Measurements from ENCODE around the gene ZFYVE21.

ZFYVE21 gene

GRCh38 chr14:103737432-103738045 is 21.9 kb downstream of the ZFYVE21 start:
- DNase-seq (ENCODE audit: low read depth, low spot score): no peak

DNA sequence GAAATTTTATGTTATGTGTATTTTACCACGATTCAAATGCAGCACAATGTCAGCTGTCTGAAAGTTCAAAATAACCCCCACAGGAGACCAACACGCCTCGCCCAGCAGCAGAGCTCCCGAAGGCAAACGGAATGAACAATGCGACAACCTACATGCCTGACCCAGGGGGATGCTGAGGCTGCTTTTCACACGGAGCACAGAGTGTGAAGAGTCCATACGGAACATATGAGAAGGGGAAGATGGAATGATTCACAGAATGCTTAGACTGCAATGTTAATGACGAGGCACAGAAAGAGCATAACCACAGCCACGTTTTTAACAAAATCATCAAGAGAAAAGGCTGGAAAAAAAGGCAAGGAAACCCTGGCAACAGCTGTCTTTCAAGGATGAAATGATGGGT is 22.6 kb downstream of the ZFYVE21 start:
- no peak for DNase-seq (ENCODE audit: low read depth, low spot score)

- no peak for DNase-seq (ENCODE audit: low read depth, low spot score)
These were observed 23.3 kb downstream of the ZFYVE21 start for GRCh38 chr14:103738701-103739451.

- DNase-seq (ENCODE audit: low read depth, low spot score): no peak
These were observed 23.8 kb downstream of the ZFYVE21 start for GRCh38 chr14:103739466-103739792.

GRCh38 chr14:103739793-103740501 is 24.3 kb downstream of the ZFYVE21 start:
- DNase-seq (ENCODE audit: low read depth, low spot score): no peak

- DNase-seq (ENCODE audit: low read depth, low spot score): no peak
These were observed 25.5 kb downstream of the ZFYVE21 start for GRCh38 chr14:103740991-103741689.

DNA sequence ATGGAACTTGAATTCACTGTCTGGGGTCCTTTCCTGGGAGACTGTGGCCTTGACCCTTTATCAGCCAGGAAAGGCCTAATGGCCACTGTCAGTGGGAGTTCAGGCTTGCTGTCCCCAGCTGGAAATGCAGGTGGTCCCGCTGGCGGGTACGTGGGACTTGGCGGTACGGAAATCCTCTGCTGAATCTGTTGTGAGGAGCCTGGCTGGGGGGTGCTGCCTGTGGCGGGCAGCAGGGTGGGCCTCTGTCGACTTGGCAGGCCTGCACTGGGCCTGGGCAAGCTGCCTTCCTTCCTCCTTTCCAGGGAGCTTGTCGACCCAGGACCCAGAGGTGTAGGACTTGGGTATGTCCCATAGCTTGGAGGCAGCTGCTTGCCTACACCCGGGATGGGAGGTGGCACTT is 26.3 kb downstream of the ZFYVE21 start:
- no peak for DNase-seq (ENCODE audit: low read depth, low spot score)

DNA sequence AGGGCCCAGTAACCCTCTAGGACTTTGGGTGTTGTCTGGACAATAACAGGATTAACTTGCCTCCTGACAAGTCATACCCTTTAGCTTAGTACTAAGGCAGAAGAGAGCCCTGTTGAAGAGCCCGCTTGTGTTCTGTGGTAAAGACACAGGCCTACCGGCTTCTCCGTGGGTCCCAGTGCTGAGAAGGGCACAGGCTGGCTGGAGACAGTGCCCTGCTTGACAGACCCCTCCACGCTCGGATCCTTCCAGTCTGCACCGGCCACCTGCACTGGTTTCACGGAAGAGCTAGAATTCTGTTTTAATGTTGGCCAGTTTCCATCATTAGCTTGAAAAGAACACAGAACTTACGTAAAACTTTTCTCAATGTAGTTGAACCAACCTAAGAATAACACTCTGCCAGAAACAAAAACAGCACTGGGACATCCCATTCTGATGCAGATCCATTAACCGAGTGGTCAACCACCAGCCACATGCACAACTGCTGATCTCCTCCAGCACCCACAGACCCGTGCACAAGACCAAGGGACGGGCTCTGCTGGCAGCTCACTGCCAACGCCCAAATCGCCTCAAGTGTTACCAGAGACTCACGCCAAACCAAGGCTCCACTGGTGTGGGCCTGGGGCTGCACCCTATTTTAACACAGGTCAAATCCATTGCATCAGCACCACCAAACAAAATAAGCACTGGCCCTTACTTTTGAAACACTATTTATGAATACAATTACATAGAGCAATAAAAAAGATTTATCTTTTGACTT is 27.1 kb downstream of the ZFYVE21 start:
- no peak for DNase-seq (ENCODE audit: low read depth, low spot score)

DNA sequence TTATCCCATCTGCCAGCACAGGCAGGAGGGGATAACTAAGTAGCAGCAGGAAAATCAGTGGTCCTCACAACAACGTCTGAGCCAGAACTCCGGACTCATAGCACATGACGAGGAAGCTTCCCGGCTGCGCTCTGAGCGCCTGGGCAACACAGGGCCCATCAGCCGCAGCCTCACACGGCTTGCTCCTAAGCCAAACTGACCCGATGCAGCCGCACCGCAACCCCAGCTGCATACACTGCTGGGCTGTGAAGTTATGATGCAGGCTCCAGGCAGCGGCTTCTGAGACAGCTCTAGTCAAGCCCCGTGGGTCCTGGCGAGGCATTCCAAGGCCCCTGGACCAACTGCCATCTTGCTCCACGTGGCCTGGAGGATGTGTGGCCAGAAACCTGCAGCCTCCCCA is 28.1 kb downstream of the ZFYVE21 start:
- DNase-seq (ENCODE audit: low read depth, low spot score): no peak

DNA sequence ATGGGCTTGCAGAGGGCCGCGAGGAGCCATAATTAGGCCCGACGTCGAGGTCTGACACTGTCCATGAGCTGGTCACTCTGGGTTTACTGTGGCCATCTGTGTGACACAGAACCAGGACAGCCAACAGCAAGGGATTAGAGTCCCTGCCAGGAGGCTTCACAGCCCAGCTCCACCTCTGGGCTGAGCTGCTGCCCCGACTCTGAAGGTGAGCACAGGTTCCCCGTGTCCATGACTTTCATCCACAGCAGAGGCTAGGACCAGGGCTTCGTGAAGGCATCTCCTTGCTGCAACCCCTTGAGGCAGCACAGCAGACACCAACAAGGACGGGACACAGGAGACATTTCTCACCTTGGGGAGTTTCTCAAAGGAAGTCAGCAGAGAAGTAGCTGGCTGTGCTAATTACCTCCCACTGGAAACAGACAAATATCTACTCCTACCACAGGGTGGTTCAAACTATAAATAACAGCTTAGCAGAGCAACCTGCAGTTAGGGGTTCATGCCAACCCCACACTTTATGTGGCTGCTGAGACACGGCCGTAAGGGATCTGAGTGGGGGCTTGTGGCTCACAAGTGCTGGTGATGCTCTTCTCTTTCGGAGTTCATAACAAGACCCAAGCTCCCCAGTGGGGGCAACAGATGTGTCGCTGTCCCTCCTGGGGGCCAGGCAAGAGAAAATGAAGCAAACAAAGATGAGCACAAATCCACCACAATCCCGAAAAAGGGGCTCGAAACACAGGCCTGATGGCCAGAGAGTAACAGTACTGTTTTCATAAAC is 29.2 kb downstream of the ZFYVE21 start:
- no peak for DNase-seq (ENCODE audit: low read depth, low spot score)

- no peak for DNase-seq (ENCODE audit: low read depth, low spot score)
These were observed 29.8 kb downstream of the ZFYVE21 start for GRCh38 chr14:103745424-103745823.

DNA sequence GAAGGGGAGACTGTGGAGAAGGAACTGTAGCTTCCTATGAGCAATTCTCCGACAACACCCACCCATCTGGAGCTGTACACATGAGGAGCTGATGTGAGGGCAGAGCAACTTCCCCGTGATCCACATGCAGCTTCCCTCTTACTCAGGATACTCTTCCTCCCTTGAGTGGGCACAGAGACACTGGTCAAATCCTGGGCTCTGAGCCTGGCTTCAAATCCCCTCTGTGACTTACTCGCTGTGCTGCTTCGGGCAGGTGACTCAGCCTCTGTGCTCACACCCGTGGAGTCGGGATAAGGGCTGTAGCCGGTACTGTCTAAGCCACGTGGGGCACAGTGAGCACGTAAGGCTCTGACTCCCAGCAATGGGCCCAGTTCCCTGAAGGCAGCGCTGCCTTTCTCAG is 31.1 kb downstream of the ZFYVE21 start:
- no peak for DNase-seq (ENCODE audit: low read depth, low spot score)

DNA sequence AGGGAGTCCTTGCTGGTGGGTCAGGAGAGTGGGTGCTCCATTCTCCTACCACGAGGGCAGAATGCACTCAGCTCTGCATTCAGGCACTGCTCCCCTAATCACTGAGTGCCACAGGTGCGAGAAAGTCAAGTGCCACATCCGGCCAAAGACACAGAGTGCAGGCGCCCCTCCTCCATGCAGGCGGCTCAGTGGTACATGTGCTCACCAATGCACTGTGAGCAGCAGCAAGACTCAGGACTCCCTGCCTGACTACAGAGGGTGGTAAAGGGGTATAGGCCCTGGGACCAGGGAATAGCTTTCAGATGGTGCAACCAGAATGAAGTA is 32.9 kb downstream of the ZFYVE21 start:
- DNase-seq (ENCODE audit: low read depth, low spot score): no peak

- no peak for DNase-seq (ENCODE audit: low read depth, low spot score)
These were observed 33.8 kb downstream of the ZFYVE21 start for GRCh38 chr14:103749452-103749851.

DNA sequence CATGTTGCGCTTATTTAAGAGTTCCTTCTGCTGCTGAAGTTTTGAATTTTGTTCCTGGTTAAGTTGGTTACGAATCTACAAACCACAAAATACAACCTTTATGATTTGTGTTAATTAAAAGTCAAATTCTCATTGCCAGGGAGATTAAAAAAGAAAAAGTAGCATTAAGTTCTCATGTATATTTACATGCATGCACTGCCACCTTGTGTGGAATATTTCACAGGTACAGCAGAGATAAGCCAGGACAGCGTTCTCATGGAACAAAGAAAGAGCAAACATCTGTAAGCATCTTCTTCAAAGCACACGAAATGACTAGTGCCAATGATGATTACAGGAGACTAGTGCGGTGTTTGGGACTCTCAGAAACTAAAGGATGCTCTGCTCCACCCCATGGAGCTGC is 34.2 kb downstream of the ZFYVE21 start:
- no peak for DNase-seq (ENCODE audit: low read depth, low spot score)

DNA sequence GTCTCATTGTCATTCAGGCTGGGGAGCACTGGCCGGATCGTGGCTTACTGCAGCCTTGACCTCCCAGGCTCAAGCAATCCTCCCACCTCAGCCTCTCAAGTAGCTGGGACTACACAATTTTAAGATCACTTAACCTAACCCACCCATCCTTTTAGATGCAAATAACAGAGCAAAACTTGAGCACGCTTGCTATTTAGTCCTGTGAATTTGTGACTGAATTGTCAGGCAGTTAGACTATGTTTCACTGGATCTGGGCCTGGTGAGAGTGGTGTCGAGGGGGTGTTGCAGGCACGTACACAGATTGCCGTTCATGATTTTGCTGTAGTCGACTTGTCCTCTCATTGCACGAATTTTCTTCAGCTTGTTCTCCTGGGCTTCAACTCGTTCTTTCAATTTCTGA is 38.2 kb downstream of the ZFYVE21 start:
- no peak for DNase-seq (ENCODE audit: low read depth, low spot score)

GRCh38 chr14:103755060-103755459 is 39.5 kb downstream of the ZFYVE21 start:
- no peak for DNase-seq (ENCODE audit: low read depth, low spot score)

DNA sequence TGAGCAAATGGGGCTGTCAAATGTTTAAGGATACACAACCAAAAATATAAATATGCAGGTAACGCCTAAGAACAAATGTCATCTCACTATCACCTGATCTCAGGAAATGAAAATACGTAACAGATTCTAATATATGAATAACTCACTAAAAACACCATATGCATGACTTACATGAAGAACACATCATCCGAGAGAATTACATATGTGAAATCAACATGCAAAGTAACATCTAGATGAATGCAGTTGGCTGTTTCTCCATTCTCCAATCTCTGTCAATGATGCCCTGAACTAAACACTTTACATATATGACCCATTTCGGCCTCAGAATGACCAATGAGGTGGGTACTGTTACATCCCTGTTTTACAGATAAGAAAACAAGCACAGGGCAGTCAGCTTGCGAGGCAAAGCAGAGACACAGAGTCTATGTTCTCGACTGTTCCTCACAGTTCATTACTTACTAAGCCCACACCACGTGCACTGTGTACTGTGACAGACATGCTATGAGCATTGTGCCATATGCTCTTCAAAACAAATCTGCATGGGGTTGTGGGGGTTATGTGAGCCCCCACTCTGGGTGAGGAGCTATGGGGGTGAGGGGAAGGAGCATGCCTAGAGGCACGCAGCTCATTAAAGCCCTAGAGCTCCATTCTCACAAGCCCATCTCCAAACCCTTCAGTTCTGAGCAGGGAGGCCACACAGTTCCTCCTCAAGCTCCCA is 42.6 kb downstream of the ZFYVE21 start:
- no peak for DNase-seq (ENCODE audit: low read depth, low spot score)

DNA sequence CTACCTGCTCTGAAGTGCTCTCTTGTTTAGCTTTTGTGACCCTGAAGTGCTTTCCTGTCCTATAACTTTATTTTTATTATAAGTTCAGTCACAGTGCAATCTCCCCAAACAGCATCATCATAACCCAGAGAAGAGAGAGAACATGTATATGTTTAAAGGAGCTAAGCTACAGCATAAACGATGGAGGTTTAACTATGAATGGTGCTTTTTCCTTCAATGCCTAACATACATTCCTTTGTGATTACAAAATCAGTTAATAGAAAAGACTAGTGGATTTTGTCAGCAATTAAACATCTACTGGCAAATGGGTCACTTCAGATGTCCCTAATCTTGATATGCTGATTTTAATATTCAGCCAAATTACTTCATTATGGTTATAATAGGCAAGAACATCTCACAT is 46.4 kb downstream of the ZFYVE21 start:
- no peak for DNase-seq (ENCODE audit: low read depth, low spot score)

GRCh38 chr14:103762541-103762940 is 46.9 kb downstream of the ZFYVE21 start:
- no peak for DNase-seq (ENCODE audit: low read depth, low spot score)

All from activated CD4-positive, CD25-positive, alpha-beta regulatory T cell treated with anti-CD3 and anti-CD28 coated beads, Interleukin-2, amount 50 U/mL, for 16 hours (primary cell).